Colonic mucosa (tissue), 4 donors: ENCODE results near the gene FILIP1L. TPM values are rescaled to one million over a fixed set of nuclear protein-coding genes. Genes with fewer than 3 reads are reported as not detected.
"Not testable (repeated sequence)": the region's sequence is repeated elsewhere in the genome, so short reads cannot be mapped to it uniquely, and the experiment has no call there.

ENCODE experiments used
- DNase-seq: peaks from one replicate; pipeline ENCODE4 v3.0.0-alpha.2; 2020
- H3K27ac ChIP-seq: fragments of 200-600 bp; one replicate; pipeline ENCODE4 v1.8.0; 2021
- H3K27me3 ChIP-seq: fragments of 200-600 bp; one replicate; pipeline ENCODE4 v1.8.0; 2021
- H3K36me3 ChIP-seq: fragments of 200-600 bp; one replicate; pipeline ENCODE4 v1.8.0; 2021
- H3K4me1 ChIP-seq: fragments of 200-600 bp; one replicate; pipeline ENCODE4 v1.8.0; 2021; ENCODE audit warnings: mild to moderate bottlenecking
- H3K4me3 ChIP-seq: fragments of 200-600 bp; one replicate; pipeline ENCODE4 v1.8.0; 2021
- H3K9ac ChIP-seq, 2 donors: one replicate each; pipeline ENCODE4 v1.7.0; 2013; ENCODE audit warnings: control low read depth in 2 of 2, low read depth in 2 of 2, low read length in 2 of 2
- H3K9me3 ChIP-seq: fragments of 200-600 bp; one replicate; pipeline ENCODE4 v1.8.0; 2021
- CTCF ChIP-seq: fragments of 200-600 bp; IDR thresholded peaks from one replicate; pipeline ENCODE4 v1.8.0; 2022; ENCODE audit warnings: antibody characterized with exemption, mild to moderate bottlenecking
- intact Hi-C: fragments of 100-400 bp; cut with DNase I; formaldehyde crosslinking; loops from one replicate; pipeline ENCODE4 v1.14.1; 2022
- total RNA-seq, 2 donors: library from RNA; stranded (reverse); fragmentation: NEBNext Ultra II Directional in 1 of 2; extraction: Animal tissue kit (Norgen Biotek cat#: 25700) in 1 of 2; gene quantifications; one replicate each; pipeline ENCODE4 v1.2.1, GENCODE V29; 2021
- donor health status: healthy.
- donor health status: DM: no; HTN: no; CAD: no.
- donor health status: DM: no; HTN: no; CAD: no.

FILIP1L gene
- total RNA-seq, 2 donors from 2014 or later = 3.7 to 29.0 TPM

- intact Hi-C loops = no loop called here
- Histone ChIP-seq H3K4me1 (no peaks in the 10 kb centered on the region), H3K27ac (no peak overlapping the region), H3K27me3 (no peaks in the 10 kb centered on the region), H3K4me3 (no peak overlapping the region), H3K9ac (no peak overlapping the region), H3K36me3 (no peaks in the 10 kb centered on the region), H3K9me3 (no peaks in the 10 kb centered on the region)
- no peak for TF ChIP-seq CTCF
- DNase-seq = no peak
These were observed 14.7 kb downstream of the FILIP1L start for GRCh38 chr3:100099621-100100020.

- TF ChIP-seq CTCF = no peak
- intact Hi-C loops = no loop called here
- no peak for DNase-seq
These were observed 15.6 kb downstream of the FILIP1L start for GRCh38 chr3:100098784-100099070.

DNA sequence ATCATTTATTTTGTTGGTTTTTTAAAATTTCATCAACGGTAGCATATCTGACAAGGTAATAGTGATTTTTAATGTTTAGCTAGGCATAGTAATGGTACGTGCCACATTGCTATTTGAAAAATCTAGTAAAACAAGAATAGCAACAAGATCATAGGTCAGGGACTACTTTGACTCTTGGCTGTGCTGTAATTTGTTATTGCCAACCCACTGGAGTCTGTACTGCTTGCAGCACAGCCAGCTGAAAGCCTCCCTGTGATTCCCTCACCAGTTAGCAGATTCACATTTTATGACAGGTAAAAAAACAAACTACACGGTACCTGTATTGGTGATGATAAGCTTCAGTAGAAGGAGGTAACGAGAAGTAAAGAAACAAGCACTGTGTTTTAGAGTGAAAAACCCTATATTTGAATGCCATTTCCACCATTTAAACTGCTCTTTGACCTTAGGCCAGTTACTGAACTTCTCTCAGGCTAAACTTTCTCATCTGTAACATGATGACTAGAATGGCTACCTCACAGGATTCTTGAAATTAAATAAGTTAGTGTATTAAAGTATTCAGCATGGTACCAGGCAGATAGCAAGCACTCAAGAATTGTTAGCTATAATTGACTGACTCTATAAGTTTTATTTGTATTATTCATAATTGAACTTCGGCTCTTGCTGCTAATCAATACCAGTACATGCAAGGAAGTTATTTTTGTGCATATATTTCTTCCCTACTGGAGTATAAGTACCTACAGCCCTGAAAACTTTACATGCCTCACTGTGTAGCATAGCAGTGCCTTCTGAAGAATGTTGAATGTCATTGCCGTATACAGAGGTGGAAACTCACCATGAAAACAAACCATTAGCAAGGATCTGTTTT, 16.1 kb downstream of the FILIP1L start:
- no peaks in the 10 kb centered on the region for H3K27me3 ChIP-seq

More at GRCh38 chr3:100098784-100099070, 15.6 kb downstream of the FILIP1L start:
- Histone ChIP-seq H3K36me3 (no peaks in the 10 kb centered on the region), H3K9me3 (no peaks in the 10 kb centered on the region), H3K4me3 (no peak overlapping the region), H3K9ac (no peak overlapping the region), H3K27ac (no peak overlapping the region), H3K4me1 (no peaks in the 10 kb centered on the region), H3K27me3 (no peaks in the 10 kb centered on the region)

GRCh38 chr3:100096866-100097265, 17.4 kb downstream of the FILIP1L start:
- intact Hi-C loops = no loop called here
- no peak for DNase-seq
- no peak overlapping the region for H3K4me3 ChIP-seq
- H3K27ac ChIP-seq = no peak overlapping the region
- no peaks in the 10 kb centered on the region for H3K9me3 ChIP-seq
- no peaks in the 10 kb centered on the region for H3K4me1 ChIP-seq
- no peaks in the 10 kb centered on the region for H3K36me3 ChIP-seq
- H3K27me3 ChIP-seq = no peaks in the 10 kb centered on the region
- no peak overlapping the region for H3K9ac ChIP-seq
- TF ChIP-seq CTCF = no peak

More for the DNA sequence above, 16.1 kb downstream of the FILIP1L start:
- Histone ChIP-seq H3K36me3 (no peaks in the 10 kb centered on the region), H3K4me1 (no peaks in the 10 kb centered on the region), H3K4me3 (no peak overlapping the region), H3K9me3 (no peaks in the 10 kb centered on the region), H3K9ac (no peak overlapping the region), H3K27ac (no peak overlapping the region)
- intact Hi-C loops = no loop called here
- DNase-seq = no peak
- no peak for TF ChIP-seq CTCF

- H3K4me1 ChIP-seq, H3K27ac ChIP-seq, H3K9me3 ChIP-seq, H3K36me3 ChIP-seq, H3K4me3 ChIP-seq, intact Hi-C loops, H3K9ac ChIP-seq, H3K27me3 ChIP-seq, DNase-seq: not testable (repeated sequence)
These were observed 18.0 kb downstream of the FILIP1L start for GRCh38 chr3:100096286-100096685.

DNA sequence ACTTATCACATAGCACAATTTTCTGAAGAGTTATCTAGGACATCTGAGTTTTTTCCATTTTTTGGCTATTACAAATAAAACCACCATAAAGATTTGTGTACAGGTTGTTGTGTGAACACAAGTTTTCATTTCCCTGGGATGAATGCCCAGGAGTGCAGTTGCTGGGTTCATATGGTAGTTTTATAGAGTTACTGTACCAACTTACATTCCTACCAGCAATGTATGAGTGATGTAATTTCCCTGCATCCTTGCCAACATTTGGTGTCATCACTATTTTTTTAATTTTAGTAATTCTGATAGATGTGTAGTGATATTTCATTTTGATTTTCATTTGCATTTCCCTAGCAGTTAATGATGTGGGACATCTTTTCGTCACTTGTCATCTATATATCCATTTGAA, 20.5 kb downstream of the FILIP1L start:
- intact Hi-C loops = no loop called here
- no peaks in the 10 kb centered on the region for H3K36me3 ChIP-seq

More for the DNA sequence above, 20.5 kb downstream of the FILIP1L start:
- TF ChIP-seq CTCF = no peak
- Histone ChIP-seq H3K9me3 (no peaks in the 10 kb centered on the region), H3K4me1 (no peaks in the 10 kb centered on the region), H3K27ac (no peak overlapping the region), H3K9ac (no peak overlapping the region), H3K27me3 (no peaks in the 10 kb centered on the region), H3K4me3 (no peak overlapping the region)
- DNase-seq = no peak
